Erythroblast (primary cell): ENCODE results near the gene P2RX5.

Source experiments
- GATA1 ChIP-seq: IDR thresholded peaks from 2 replicates; pipeline ENCODE4 v1.6.1; 2011; ENCODE audit warnings: low read depth, mild to moderate bottlenecking, control low read depth, low read length, moderate library complexity
- POLR2A ChIP-seq: IDR thresholded peaks from 2 replicates; pipeline ENCODE4 v1.6.1; 2011; ENCODE audit warnings: mild to moderate bottlenecking, low read length

- no peak for TF ChIP-seq POLR2A
- TF ChIP-seq GATA1, result no peak
These were observed 32.6 kb downstream of the P2RX5 start for GRCh38 chr17:3663102-3664011.
